ENCODE results near the gene ERC2.
"Not testable (repeated sequence)": the region's sequence is repeated elsewhere in the genome, so short reads cannot be mapped to it uniquely, and the experiment has no call there.

DNA sequence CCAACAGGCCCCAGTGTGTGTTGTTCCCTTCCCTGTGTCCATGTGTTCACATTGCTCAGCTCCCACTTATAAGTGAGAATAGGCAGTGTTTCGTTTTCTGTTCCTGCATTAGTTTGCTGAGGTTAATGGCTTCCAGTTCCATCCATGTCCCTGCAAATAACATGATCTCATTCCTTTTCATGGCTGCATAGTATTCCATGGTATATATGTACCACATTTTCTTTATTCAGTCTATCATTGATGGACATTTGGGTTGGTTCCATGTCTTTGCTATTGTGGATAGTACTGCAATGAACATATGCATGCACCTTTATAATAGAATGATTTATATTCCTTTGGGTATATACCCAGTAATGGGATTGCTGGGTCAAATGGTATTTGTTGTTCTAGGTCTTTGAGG, 452.9 kb downstream of the ERC2 start:
- TF ChIP-seq POLR2AphosphoS5 (IDR thresholded peaks at IDR 0.05; ENCODE audit: low read depth, low read length); POLR2A (IDR thresholded peaks at IDR 0.05; ENCODE audit: low read depth, low read length); TAF1 (IDR thresholded peaks at IDR 0.05; ENCODE audit: borderline replicate concordance, low read depth, low read length): not testable (repeated sequence)

Measured in GM12892 (cell line).